SH-SY5Y (cell line): Measurements from ENCODE around the gene PRRG2.

Experiments
- GATA2 ChIP-seq: IDR thresholded peaks from 2 replicates; pipeline ENCODE4 v1.6.1; 2011; ENCODE audit warnings: mild to moderate bottlenecking, low read depth, low read length
- GATA3 ChIP-seq: IDR thresholded peaks from 2 replicates; pipeline ENCODE4 v1.6.1; 2011; ENCODE audit warnings: low read depth, mild to moderate bottlenecking, low read length, moderate library complexity

DNA sequence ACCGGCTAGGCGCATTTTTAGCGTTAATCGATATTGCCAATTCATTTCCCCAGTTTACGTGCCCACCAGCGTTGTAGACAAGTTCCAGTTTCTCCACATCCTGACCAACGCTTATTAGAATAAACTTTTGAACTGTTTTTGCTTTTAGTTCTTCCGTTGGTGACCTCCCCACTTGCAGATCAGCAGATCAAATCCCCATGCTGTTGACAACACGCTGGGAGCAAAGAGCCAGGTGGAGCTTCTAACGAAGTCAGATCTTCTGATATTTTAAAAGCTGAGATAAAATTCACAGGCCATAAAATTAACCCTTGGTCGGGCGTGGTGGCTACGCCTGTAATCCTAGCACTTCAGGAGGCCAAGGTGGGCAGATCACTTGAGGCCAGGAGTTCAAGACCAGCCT, 32.1 kb upstream of the PRRG2 start:
- TF ChIP-seq GATA2 = no peak
- TF ChIP-seq GATA3 = no peak
